Psoas muscle (tissue), 8 donors: ENCODE results near the gene SLAMF6. TPM values are rescaled to one million over a fixed set of nuclear protein-coding genes. Genes with fewer than 3 reads are reported as not detected.

Experiments used
- ATAC-seq, 4 donors: fragments of 200-7000 bp; cut with Tn5 transposase; one replicate each; pipeline ENCODE4 v1.9.1; 2020; ENCODE audit warnings: moderate library complexity in 3 of 4, mild to moderate bottlenecking in 2 of 4
- DNase-seq, 2 donors: peaks; one replicate each; pipeline ENCODE4 v3.0.0-alpha.2; 2020
- H3K27ac ChIP-seq: fragments of 200-600 bp; one replicate; pipeline ENCODE4 v1.8.0; 2022
- H3K27me3 ChIP-seq, 3 donors: fragments of 200-600 bp in 1 of 3; one replicate each; pipeline versions ENCODE4 v1.6.1 to v1.8.0; 2013 to 2022; ENCODE audit warnings: low read length in 2 of 3, mild to moderate bottlenecking in 2 of 3, moderate library complexity in 1 of 3; ENCODE audit not compliant: insufficient read depth in 3 of 3
- H3K36me3 ChIP-seq, 2 donors: fragments of 200-600 bp in 1 of 2; one replicate each; pipeline versions ENCODE4 v1.6.1 to v1.8.0; 2013 to 2022; ENCODE audit warnings: low read depth in 1 of 2, mild to moderate bottlenecking in 1 of 2, moderate library complexity in 1 of 2; ENCODE audit not compliant: insufficient read depth in 1 of 2
- H3K4me1 ChIP-seq: fragments of 200-600 bp; one replicate; pipeline ENCODE4 v1.8.0; 2022
- H3K4me3 ChIP-seq: fragments of 200-600 bp; one replicate; pipeline ENCODE4 v1.8.0; 2022; ENCODE audit warnings: mild to moderate bottlenecking
- H3K9me3 ChIP-seq: fragments of 200-600 bp; one replicate; pipeline ENCODE4 v1.8.0; 2022
- WGBS, 3 donors: extraction: QIAGEN DNeasy Blood & Tissue Kit; methylation state at CpG; one replicate each; pipeline versions ENCODE4 v1.1.6 to v1.1.7; 2013; 5-methylcytosine and 5-hydroxymethylcytosine counted together
- intact Hi-C, 2 donors: fragments of 100-400 bp; cut with DNase I; formaldehyde crosslinking; loops; one replicate each; pipeline versions ENCODE4 v1.11.0 to v1.14.2; 2022
- polyA plus RNA-seq, 3 donors: library from polyadenylated mRNA; stranded (reverse); fragments of 200-250 nt; gene quantifications; one replicate each; pipeline ENCODE4 v1.2.3, GENCODE V29; 2013
- total RNA-seq, 4 donors: library from RNA; stranded (reverse); fragmentation: NEBNext Ultra II Directional in 2 of 4; extraction: Animal tissue kit (Norgen Biotek cat#: 25700) in 2 of 4; gene quantifications; one replicate each; pipeline versions ENCODE4 v1.2.1 to v1.2.4, GENCODE V29; 2021 to 2023
- TF ChIP-seq, protein P1 (sequence below): fragments of 200-600 bp; IDR thresholded peaks from one replicate; pipeline ENCODE4 v1.8.0; 2022; ENCODE audit warnings: antibody characterized with exemption
- donor health status: healthy with polysubstance abuse.
- donor health status: DM: no; HTN: no; CAD: no; lungs with moderate emphysema.
- donor health status: Bipolar disorder and iron deficiency.
- donor health status: healthy.
- donor health status: DM: yes; HTN: yes; CAD: no.
- donor health status: DM: no; HTN: no; CAD: no.
- donor health status: DM: no; HTN: no; CAD: no.
- donor health status: DM: yes; HTN: yes; CAD: no.

SLAMF6 gene
- total and polyA plus RNA-seq, 7 donors, result 0.08 to 0.34 (median 0.19) TPM; not detected in 1

- no peaks in the 10 kb centered on the region for H3K36me3 ChIP-seq
- H3K4me1 ChIP-seq, result no peaks in the 10 kb centered on the region
- no peak overlapping the region for H3K27ac ChIP-seq
- no peak overlapping the region for H3K4me3 ChIP-seq
- H3K9me3 ChIP-seq, result no peaks in the 10 kb centered on the region
- WGBS, 3 donors, result 73 to 86% (median 82%) methylated on average over 1 of the region's 1 CpG
- TF ChIP-seq, protein P1, sequence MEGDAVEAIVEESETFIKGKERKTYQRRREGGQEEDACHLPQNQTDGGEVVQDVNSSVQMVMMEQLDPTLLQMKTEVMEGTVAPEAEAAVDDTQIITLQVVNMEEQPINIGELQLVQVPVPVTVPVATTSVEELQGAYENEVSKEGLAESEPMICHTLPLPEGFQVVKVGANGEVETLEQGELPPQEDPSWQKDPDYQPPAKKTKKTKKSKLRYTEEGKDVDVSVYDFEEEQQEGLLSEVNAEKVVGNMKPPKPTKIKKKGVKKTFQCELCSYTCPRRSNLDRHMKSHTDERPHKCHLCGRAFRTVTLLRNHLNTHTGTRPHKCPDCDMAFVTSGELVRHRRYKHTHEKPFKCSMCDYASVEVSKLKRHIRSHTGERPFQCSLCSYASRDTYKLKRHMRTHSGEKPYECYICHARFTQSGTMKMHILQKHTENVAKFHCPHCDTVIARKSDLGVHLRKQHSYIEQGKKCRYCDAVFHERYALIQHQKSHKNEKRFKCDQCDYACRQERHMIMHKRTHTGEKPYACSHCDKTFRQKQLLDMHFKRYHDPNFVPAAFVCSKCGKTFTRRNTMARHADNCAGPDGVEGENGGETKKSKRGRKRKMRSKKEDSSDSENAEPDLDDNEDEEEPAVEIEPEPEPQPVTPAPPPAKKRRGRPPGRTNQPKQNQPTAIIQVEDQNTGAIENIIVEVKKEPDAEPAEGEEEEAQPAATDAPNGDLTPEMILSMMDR, result no peak
- ATAC-seq, result no peak
- intact Hi-C loops, result no loop called here
- peaks cover 0 to 4% (median 2%) of the 10 kb centered on the region in 3 donors for H3K27me3 ChIP-seq
- no peak for DNase-seq
Observed at GRCh38 chr1:160474392-160475242, 48.4 kb downstream of the SLAMF6 start.

- Histone ChIP-seq H3K36me3 (no peaks in the 10 kb centered on the region), H3K27me3 (peaks cover 0 to 4% (median 2%) of the 10 kb centered on the region in 3 donors), H3K4me3 (no peak overlapping the region), H3K4me1 (no peaks in the 10 kb centered on the region), H3K27ac (no peak overlapping the region), H3K9me3 (no peaks in the 10 kb centered on the region)
- TF ChIP-seq, protein P1, result no peak
- intact Hi-C loops, result no loop called here
- 84 to 88% (median 85%) methylated on average over 3 of the region's 3 CpGs for whole genome bisulfite sequencing, 3 donors
- ATAC-seq (no peak), DNase-seq (no peak)
Observed at GRCh38 chr1:160472112-160472511, 50.9 kb downstream of the SLAMF6 start.

GRCh38 chr1:160471253-160471652 is 51.8 kb downstream of the SLAMF6 start:
- ATAC-seq (no peak), DNase-seq (no peak)
- intact Hi-C loops, result no loop called here
- WGBS, 3 donors, result 88 to 100% (median 91%) methylated on average over 1 of the region's 1 CpG
- Histone ChIP-seq H3K27me3 (peaks cover 0 to 4% (median 2%) of the 10 kb centered on the region in 3 donors), H3K36me3 (no peaks in the 10 kb centered on the region), H3K9me3 (no peaks in the 10 kb centered on the region), H3K4me1 (no peaks in the 10 kb centered on the region), H3K27ac (no peak overlapping the region), H3K4me3 (no peak overlapping the region)
- TF ChIP-seq, protein P1, result no peak

GRCh38 chr1:160467576-160467975 is 55.5 kb downstream of the SLAMF6 start:
- TF ChIP-seq, protein P1, result no peak
- Histone ChIP-seq H3K36me3 (no peaks in the 10 kb centered on the region), H3K27me3 (peaks cover 0 to 6% (median 2%) of the 10 kb centered on the region in 3 donors), H3K4me3 (no peak overlapping the region), H3K4me1 (no peaks in the 10 kb centered on the region), H3K9me3 (no peaks in the 10 kb centered on the region), H3K27ac (no peak overlapping the region)
- no peak for DNase-seq
- intact Hi-C loops, result no loop called here
- ATAC-seq, result no peak
